HL-60 (cell line): ENCODE results near the gene C19orf53.

Experiments used
- GABPA ChIP-seq: IDR thresholded peaks from 2 replicates; pipeline ENCODE4 v1.6.1; 2012; ENCODE audit warnings: low read depth
- POLR2AphosphoS5 ChIP-seq: IDR thresholded peaks from 2 replicates; pipeline ENCODE4 v1.6.1; 2012; ENCODE audit warnings: low read depth
- SPI1 ChIP-seq: IDR thresholded peaks from 2 replicates; pipeline ENCODE4 v1.6.1; 2012; ENCODE audit warnings: low read depth, mild to moderate bottlenecking, borderline replicate concordance
- TF ChIP-seq, protein P1 (sequence below): IDR thresholded peaks from one replicate; pipeline ENCODE4 v1.5.1; 2011; ENCODE audit warnings: low read length, control low read depth, inconsistent platforms; ENCODE audit not compliant: insufficient read depth

DNA sequence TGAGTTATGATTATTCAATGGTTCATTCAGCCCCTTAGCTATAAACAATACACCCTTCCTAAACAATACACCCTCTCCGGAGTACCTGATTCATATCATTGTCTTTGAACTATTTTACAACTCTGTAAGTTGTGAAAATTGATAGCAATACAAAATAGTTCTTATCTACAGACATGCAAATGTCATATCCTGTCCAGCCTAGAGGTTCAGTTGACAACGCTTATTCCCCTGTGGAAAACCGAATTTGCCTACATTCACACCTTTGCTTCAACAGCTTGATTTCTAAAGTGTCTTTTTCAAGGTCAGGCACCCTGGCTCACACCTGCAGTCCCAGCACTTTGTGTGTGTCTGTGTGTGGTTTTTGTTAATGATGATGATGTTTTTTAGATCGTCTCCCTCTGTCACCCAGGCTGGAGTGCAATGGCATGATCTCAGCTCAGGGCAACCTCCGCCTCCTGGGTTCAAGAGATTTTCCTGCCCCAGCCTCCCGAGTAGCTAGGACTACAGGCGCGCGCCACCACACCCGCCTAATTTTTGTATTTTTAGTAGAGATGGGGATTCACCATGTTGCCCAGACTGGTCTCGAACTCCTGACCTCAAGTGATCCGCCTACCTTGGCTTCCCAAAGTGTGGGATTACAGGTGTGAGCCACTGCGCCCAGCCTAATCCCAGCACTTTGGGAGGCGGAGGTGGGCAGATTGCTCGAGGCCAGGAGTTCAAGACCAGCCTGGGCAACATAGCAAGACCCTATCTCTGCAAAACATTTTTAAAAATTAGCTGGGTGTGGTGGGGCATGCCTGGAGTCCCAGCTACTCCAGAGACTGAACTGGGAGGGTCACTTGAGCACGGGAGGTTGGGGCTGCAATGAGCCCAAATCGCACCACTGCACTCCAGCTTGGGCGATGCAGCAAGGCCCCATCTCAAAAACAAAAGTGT lies 9.6 kb downstream of the C19orf53 start:
- TF ChIP-seq, protein P1, sequence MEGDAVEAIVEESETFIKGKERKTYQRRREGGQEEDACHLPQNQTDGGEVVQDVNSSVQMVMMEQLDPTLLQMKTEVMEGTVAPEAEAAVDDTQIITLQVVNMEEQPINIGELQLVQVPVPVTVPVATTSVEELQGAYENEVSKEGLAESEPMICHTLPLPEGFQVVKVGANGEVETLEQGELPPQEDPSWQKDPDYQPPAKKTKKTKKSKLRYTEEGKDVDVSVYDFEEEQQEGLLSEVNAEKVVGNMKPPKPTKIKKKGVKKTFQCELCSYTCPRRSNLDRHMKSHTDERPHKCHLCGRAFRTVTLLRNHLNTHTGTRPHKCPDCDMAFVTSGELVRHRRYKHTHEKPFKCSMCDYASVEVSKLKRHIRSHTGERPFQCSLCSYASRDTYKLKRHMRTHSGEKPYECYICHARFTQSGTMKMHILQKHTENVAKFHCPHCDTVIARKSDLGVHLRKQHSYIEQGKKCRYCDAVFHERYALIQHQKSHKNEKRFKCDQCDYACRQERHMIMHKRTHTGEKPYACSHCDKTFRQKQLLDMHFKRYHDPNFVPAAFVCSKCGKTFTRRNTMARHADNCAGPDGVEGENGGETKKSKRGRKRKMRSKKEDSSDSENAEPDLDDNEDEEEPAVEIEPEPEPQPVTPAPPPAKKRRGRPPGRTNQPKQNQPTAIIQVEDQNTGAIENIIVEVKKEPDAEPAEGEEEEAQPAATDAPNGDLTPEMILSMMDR: no peak
- TF ChIP-seq SPI1 (no peak), POLR2AphosphoS5 (no peak), GABPA (no peak)
